ENCODE results near the gene SEMA5B. TPM values are rescaled to one million over a fixed set of nuclear protein-coding genes. Genes with fewer than 3 reads are reported as not detected.

The SEMA5B gene
- total RNA-seq, 1 donor from 2014 or later: 21.1 TPM

- intact Hi-C loops (cut with DNase I): no loop called here
- DNase-seq (ENCODE audit: low spot score): no peak
Measured at GRCh38 chr3:122890077-122890719, 137.4 kb downstream of the SEMA5B start.

- DNase-seq (ENCODE audit: low spot score): no peak
- intact Hi-C loops (cut with DNase I): no loop called here
Measured at GRCh38 chr3:122886946-122887345, 140.6 kb downstream of the SEMA5B start.

- intact Hi-C loops (cut with DNase I): no loop called here
Measured at GRCh38 chr3:122886251-122886650, 141.3 kb downstream of the SEMA5B start.

GRCh38 chr3:122882361-122882947 lies 145.1 kb downstream of the SEMA5B start:
- DNase-seq (ENCODE audit: low spot score): no peak
- intact Hi-C loops (cut with DNase I): no loop called here

More at GRCh38 chr3:122886251-122886650, 141.3 kb downstream of the SEMA5B start:
- no peak for DNase-seq (ENCODE audit: low spot score)

- intact Hi-C loops (cut with DNase I): no loop called here
- DNase-seq (ENCODE audit: low spot score): no peak
Measured at GRCh38 chr3:122880624-122881023, 146.9 kb downstream of the SEMA5B start.

- intact Hi-C loops (cut with DNase I): no loop called here
Measured at GRCh38 chr3:122880173-122880572, 147.4 kb downstream of the SEMA5B start.

GRCh38 chr3:122875547-122876127 lies 151.9 kb downstream of the SEMA5B start:
- intact Hi-C loops (cut with DNase I): no loop called here
- no peak for DNase-seq (ENCODE audit: low spot score)

More at GRCh38 chr3:122880173-122880572, 147.4 kb downstream of the SEMA5B start:
- no peak for DNase-seq (ENCODE audit: low spot score)

GRCh38 chr3:122873741-122874515 lies 153.6 kb downstream of the SEMA5B start:
- DNase-seq (ENCODE audit: low spot score): no peak
- intact Hi-C loops (cut with DNase I): no loop called here

GRCh38 chr3:122868322-122868721 lies 159.2 kb downstream of the SEMA5B start:
- intact Hi-C loops (cut with DNase I): loop anchor here (10.0 kb wide), 1 partner anchor 386 kb away; no protein-coding TSS in a partner anchor
- DNase-seq (ENCODE audit: low spot score): no peak

- intact Hi-C loops (cut with DNase I): loop anchor here (10.0 kb wide), 1 partner anchor 390 kb away; no protein-coding TSS in a partner anchor
- DNase-seq (ENCODE audit: low spot score): no peak
Measured at GRCh38 chr3:122864498-122864897, 163.1 kb downstream of the SEMA5B start.

GRCh38 chr3:122862381-122862780 lies 165.2 kb downstream of the SEMA5B start:
- no peak for DNase-seq (ENCODE audit: low spot score)
- intact Hi-C loops (cut with DNase I): loop anchor here (10.0 kb wide), 1 partner anchor 392 kb away; no protein-coding TSS in a partner anchor

Other genes starting within 250 kb of the SEMA5B start
- gene HSPBAP1, start 233.9 kb downstream of the SEMA5B start, total RNA-seq: 4.3 TPM
- gene SLC49A4, start 232.7 kb downstream of the SEMA5B start, total RNA-seq: 9.5 TPM
- gene PDIA5, start 39.3 kb upstream of the SEMA5B start, total RNA-seq: 8.8 TPM
- 8.9 TPM for gene SEC22A, start 174.2 kb upstream of the SEMA5B start, total RNA-seq

Data from cardiac septum (tissue), 1 donor.